ENCODE measurements around the gene BARX1.
A peak's percentile ranks its signal among the peaks of the same experiment; 100 is the strongest.
"Not testable (repeated sequence)": the region's sequence is repeated elsewhere in the genome, so short reads cannot be mapped to it uniquely, and the experiment has no call there.

BARX1 gene

GRCh38 chr9:93967020-93967803, 12.1 kb upstream of the BARX1 start:
- no peak for DNase-seq (ENCODE audit: low read depth in 1 of 2, low spot score in 1 of 2)

- no peak for DNase-seq (ENCODE audit: low read depth in 1 of 2, low spot score in 1 of 2)
Observed at GRCh38 chr9:93965830-93966577, 10.8 kb upstream of the BARX1 start.

DNA sequence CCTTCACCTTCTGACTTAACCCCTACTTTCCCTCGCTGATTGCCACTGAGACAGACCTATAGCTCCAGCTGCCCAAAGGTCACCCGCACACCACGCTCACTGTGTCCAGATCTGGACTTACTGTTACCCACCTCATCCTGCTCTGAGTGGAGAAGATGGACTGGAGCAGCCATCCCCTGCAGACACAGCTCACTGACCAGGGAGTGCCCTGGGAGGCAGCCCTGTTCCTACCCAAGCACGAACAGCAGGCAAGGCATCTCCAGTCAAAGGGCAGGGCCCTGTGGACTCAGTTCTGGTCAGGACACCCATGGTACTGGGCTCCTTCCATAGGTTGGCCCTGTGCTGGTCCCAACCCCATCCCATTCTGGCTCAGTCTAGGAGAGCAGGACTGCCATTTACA, 9.5 kb upstream of the BARX1 start:
- no peak for DNase-seq (ENCODE audit: low read depth in 1 of 2, low spot score in 1 of 2)

DNA sequence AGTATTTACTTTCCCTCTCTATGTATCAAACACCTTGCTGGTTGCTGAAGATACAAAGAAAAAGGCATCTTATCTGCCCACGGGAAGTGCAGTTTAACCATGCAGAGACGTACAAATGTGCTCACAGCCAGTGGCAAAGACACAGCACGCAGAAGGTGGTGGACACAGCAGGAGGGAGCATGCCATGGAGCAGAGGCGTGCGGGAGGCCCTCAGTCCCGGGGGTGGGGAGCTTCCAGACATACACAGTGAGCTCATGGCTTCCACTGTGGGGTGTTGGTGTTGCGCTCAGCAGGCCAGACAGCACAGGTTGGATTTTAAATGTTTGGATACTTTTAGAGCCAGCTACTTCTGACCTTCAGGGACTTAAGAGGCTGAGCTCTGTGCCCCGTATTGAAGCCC, 8.8 kb upstream of the BARX1 start:
- DNase-seq (ENCODE audit: low read depth in 1 of 2, low spot score in 1 of 2), result no peak

GRCh38 chr9:93963489-93963888, 8.3 kb upstream of the BARX1 start:
- DNase-seq (ENCODE audit: low read depth in 1 of 2, low spot score in 1 of 2), result not testable (repeated sequence)

- DNase-seq (ENCODE audit: low read depth in 1 of 2, low spot score in 1 of 2), result peak; percentile 51 to 83
Observed at GRCh38 chr9:93962561-93963440, 7.6 kb upstream of the BARX1 start.

DNA sequence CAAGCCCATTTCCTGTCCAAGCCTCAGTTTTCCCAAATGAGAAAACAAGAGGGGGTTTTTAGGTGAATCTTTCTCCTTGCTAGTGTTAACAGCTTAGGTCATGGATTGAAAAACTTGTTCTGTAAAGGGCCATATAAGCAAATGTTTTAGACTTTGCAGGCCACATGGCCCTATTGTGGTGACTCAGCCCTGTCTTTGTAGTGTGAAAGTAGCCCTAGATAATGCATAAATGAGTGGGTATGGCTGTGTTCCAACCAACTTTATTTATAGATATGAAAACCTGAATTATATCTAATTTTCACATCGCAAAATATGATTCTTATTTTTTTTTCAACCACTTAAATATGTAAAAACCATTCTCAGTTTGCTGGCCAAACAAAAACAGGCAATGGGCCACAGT, 6.9 kb upstream of the BARX1 start:
- DNase-seq (ENCODE audit: low read depth in 1 of 2, low spot score in 1 of 2), result no peak

- no peak for DNase-seq (ENCODE audit: low read depth in 1 of 2, low spot score in 1 of 2)
Observed at GRCh38 chr9:93960971-93961841, 6.1 kb upstream of the BARX1 start.

DNA sequence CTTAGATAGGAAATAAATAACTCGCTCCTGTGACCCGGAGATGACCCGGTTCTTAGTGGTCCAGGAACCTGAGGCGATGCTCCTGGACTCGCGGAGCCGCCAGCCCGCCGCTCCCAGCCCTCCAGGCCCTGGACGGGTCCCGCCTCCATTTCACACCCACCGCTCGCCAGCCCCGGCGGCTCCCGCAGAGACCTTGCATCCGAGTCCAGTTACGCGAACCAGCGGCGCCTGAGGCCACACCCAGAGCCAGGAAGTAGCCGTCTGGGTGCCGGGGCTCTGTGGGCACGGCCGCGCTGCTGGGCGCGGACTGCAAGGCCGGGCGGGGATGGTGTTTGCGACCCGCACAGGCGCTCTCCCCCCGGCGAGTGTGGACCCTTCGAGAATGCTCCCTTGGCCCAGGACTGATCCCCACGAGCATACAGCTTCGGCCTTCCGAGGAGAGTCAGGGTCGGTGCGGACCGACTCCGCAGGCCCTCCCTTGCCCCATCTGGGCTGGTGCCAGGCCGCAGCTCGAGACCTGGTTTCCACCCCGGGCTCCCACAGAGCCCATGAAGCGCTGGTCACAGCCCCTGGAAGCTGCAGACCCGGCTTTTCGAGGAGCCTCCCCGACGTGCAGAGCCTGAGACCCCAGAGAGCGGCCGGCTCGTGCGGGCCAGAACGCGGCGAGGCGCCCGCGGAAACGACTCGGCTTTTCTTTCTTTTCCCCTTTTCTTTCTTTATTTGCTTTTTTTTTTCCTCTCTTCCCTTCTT, 5.2 kb upstream of the BARX1 start:
- no peak for DNase-seq (ENCODE audit: low read depth in 1 of 2, low spot score in 1 of 2)

GRCh38 chr9:93959739-93960154, 4.6 kb upstream of the BARX1 start:
- DNase-seq (ENCODE audit: low read depth in 1 of 2, low spot score in 1 of 2), result no peak

GRCh38 chr9:93958819-93959682, 3.9 kb upstream of the BARX1 start:
- DNase-seq (ENCODE audit: low read depth in 1 of 2, low spot score in 1 of 2), result no peak

GRCh38 chr9:93958121-93958818, 3.1 kb upstream of the BARX1 start:
- no peak for DNase-seq (ENCODE audit: low read depth in 1 of 2, low spot score in 1 of 2)

GRCh38 chr9:93955981-93956784, 1.0 kb upstream of the BARX1 start:
- DNase-seq (ENCODE audit: low read depth in 1 of 2, low spot score in 1 of 2), result no peak

GRCh38 chr9:93954434-93955061, 607 bp downstream of the BARX1 start:
- DNase-seq (ENCODE audit: low read depth in 1 of 2, low spot score in 1 of 2), result no peak

DNA sequence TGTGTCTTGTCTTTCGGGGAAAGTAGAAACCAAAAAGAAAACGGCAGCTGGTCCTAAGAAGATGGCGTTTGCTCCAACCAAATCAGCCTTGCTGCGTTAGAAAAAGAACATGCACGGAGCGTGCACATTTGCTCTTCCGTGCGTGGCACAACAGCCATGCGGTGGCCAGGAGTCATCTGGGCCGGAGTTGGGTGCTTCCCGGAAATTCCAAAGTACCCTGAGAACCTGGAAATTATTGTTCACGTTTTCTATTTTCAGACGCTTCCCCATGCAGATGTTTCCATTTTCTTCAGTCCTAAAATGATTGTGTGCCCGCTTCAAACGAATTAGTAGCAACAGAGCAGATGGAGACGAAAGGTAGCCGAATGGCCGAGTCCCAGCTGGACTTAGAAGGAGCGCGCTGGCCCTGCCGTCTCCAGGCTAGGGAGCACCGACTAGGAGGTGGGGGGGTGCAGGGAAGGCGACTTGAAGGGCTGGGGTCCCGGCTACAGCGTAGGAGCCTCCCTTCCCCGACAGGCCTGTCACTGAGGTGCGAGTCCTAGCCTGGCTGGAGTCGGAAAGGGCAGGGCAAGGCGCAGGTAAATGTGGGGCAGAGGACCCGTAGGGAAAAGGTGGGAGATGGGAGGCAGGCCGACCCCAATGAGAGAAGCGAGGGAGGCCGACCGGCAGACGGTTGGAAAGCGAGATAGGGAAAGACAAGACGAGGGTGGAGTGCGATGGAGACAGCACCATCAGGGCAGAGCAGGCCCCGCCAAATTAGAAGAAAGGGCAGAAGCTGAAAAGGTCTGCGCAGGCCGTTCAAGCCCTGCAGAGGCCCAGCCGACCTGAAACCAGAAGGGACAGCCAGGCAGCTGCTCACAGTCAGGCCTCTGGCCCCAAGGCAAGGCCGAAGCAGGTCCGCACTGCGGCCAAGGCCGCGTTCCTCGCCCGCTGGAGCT, 1.4 kb downstream of the BARX1 start:
- no peak for DNase-seq (ENCODE audit: low read depth in 1 of 2, low spot score in 1 of 2)

Measured in activated CD4-positive, alpha-beta T cell treated with anti-CD3 and anti-CD28 coated beads, Interleukin-2, amount 50 U/mL, for 24 hours (primary cell).